LoVo (cell line): Measurements from ENCODE around the gene GRWD1.

Experiments
- DNase-seq: peaks from one replicate; pipeline ENCODE4 v3.0.0-alpha.2; 2016; ENCODE audit warnings: low spot score

GRWD1 gene

DNA sequence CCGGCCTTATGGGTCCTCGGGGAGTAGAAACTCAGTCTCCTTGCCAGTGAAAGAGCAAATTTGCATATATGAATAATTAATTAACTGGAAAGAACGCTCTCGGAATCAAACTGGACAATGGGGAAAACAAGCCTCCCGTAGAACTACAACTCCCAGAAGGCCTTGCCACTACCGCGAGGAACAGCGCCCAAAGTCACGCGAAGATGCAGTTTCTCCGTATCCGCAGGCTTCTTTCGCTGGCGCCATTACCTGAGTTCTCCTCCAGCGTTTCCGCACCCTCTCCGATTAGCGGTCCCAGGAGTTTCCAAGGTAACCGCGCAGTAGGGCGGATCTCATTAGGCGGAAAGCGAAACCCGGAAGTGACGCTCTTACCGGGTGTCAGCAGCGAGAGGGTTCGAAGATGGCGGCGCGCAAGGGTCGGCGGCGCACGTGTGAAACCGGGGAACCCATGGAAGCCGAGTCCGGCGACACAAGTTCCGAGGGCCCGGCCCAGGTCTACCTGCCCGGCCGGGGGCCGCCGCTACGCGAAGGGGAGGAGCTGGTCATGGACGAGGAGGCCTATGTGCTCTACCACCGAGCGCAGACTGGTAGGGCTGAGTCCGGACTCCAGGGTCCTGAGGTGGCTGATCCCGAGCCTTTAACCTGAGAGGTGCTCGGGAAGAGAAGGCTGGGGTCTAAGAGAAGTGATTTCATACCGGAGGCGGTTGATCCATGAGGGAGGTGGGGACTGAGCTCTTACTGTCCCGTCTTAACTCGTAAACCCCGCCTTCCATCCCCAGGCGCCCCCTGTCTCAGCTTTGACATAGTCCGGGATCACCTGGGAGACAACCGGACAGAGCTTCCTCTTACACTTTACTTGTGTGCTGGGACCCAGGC lies at the start of gene GRWD1:
Gene GRWD1 (plus strand): TSS at position 378 of the 876 bp plus-strand sequence. CDS start 23 bp downstream, at position 401.
- DNase-seq = peak; percentile 96

DNA sequence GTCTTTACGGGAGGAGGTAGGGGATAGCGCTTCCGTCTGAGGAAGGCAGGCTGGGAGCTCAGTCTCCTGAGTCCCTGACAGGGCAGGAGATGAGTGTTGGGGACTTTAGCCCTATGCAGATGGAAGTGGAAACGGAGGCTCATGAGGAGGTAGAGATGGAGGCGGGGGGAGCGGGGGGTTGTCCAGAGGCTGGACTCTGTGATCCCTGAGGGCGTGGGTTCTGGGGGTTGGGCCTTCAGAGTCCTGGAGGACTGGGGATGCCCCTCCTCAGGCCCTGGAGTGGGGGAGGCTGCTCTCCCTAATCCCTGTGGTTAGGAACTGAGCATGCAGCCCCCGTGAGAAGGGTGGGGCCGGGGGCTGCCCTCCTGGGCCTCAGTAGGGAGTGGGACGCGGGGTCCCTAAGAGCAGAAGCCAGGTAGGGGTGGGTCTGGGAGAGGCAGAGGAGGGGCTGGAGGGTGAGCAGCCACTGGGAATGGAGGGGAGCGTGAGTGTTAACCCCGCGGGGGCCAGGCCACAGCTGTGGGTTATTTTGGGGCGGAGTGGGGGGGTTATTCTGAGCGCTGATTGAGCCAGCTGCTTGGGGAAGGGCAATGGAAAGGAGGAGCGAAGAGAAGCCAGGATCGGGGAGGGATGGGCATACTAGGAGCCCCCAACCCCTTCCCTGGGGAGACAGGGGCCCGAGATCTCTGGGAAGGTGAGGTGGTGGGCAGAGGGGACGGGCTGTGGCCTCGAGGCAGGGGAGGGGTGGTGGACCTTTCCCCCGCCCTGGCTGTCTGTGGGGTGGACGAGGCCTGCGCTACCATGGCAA lies 49.6 kb upstream of the GRWD1 start:
- DNase-seq = no peak

DNA sequence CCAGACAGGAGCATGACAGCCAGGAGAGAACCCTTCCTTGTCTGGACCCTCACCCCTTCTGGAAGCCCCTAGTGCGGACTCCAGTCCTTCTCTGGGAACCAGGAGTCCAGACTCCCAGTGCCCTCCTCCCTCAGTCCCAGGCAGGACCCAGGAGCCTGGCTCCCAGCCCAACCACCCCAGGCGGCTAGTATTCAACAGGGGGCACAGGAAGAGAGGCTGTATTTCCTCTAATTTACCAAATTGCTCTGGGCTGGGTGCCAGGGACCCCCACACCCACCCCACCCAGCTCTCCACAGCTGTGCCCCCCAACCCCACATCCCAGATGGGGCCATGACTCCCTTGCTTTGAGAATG lies 49.0 kb upstream of the GRWD1 start:
- no peak for DNase-seq

DNA sequence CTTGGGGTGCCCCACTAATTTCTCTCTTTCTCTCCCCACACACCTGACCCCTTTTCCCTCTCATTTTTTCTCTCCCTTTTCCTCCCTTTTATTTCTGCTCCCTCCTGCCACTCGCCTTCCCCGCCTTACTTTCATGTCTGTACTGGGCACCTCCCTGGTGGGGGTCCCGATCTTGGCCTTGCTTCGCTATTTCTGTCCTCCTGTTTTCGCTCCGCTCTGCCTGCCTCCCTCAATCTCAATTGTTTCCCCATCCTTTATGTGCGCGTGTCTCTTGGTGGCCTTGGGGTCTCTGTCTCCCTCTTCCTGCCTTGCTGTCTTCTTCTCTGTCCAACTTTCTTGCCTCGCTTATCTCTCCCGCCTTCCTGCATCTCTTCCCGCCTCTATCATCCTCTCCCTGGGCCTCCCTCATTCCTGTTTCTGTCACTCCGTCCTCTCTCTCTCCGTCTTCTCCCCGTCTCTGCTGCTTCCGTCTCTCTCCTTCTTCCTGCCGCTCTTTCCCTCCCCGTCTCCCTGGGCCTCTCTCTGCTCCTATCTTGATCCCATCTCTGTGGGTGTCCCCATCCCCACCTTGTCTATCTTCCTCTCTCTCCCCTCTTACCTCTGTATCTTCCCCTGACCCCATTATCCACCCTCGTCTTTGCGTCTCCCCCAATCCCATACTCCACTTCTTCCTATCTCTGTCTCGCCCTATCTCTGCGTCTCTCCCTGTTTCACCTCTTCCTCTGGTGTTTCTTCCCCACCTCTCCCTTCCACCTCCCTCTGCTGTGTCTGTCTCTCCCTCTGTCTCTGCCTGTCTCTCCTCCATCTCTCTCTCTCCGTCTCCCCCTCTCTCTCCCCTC lies 48.3 kb upstream of the GRWD1 start:
- DNase-seq = no peak

DNA sequence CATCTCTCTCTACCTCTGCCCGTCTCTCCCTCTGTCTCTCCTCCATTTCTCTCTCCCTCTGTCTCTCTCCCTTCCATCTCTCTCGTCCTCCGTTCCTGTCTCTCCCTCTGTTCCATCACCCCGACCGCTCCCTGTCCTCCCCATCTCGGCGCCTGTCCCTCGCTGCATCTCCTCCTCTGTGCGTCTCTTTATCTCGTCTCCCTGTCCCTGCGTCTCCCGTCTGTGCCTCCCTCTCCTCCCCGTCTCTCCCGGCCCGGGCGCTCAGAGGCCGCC lies 47.7 kb upstream of the GRWD1 start:
- no peak for DNase-seq

DNA sequence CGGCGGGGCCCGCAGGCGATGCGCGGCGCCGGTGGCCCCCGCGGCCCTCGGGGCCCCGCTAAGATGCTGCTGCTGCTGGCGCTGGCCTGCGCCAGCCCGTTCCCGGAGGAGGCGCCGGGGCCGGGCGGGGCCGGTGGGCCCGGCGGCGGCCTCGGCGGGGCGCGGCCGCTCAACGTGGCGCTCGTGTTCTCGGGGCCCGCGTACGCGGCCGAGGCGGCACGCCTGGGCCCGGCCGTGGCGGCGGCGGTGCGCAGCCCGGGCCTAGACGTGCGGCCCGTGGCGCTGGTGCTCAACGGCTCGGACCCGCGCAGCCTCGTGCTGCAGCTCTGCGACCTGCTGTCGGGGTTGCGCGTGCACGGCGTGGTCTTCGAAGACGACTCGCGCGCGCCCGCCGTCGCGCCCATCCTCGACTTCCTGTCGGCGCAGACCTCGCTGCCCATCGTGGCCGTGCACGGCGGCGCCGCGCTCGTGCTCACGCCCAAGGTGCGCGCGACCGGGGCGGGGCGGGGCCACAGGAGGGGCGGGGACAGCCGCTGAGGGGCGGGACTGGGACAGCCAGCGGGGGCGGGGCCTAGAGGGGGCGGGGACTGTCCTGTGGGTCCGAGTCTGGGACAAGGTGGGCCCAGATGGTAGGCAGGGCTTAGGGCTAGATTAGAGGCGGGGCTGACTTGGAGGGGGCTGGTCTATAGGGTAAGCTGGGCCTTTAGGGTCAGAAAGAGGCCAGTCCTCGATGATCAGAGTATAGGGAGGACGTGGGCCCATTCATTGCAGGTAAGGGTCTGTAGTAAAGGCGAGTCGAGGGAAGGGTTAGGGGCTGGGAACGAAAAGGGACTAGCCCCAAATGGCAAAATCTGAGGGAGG lies 47.2 kb upstream of the GRWD1 start:
- peak; percentile 95 for DNase-seq

DNA sequence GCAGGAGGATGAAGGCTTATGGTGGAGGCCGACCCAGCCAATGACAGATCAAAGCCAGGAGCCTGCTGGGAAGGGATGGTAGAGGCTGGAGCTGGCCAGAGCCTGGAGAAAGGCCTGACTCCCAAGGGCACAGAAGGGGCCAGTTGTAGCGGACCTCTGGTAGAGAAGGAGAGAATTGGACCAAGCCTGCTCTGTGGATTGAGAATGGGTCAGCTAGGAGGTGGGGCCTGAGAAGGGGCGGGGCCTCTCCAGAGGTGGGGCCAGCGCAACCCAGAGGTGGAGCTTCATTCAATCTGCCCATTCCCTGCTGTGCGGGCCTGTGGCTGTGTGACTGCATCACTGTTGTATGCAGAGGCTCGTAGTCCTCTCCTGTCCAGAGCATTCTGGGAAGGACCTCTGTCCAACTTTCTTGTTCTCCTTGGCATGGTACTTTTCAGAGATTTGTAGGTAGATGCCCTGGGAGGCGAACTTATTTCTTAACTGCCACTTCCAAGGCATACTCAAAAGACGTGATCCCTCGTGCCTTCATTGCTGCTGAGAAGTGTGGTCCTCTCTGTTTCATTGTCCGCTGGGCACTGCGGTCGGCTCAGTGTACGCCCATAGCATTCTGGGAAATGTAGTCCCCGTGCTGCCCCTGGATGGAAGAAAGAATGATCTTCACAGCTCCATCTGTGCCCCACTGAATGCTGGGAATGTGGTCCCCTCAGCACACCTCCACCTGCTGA lies 45.6 kb upstream of the GRWD1 start:
- DNase-seq = peak; percentile 6

DNA sequence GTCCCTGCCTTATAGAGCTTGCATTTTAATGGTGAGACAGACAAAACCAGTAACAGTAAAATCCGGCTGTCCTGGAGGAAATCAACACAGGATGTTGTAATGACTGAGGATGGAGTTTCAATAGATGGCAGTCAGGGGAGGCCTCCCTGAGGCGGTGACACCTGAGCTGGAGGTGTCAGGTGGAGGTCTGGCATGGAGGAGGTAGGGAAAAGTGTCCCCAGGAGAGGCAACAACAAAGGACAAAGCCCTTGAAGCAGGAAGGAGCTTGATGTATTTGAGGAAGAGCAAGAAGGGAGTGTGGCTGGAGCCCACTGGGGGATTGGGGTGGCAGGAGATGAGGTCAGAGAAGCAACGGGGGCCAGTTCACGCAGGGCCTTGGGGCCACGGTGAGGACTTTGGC lies 44.5 kb upstream of the GRWD1 start:
- no peak for DNase-seq

DNA sequence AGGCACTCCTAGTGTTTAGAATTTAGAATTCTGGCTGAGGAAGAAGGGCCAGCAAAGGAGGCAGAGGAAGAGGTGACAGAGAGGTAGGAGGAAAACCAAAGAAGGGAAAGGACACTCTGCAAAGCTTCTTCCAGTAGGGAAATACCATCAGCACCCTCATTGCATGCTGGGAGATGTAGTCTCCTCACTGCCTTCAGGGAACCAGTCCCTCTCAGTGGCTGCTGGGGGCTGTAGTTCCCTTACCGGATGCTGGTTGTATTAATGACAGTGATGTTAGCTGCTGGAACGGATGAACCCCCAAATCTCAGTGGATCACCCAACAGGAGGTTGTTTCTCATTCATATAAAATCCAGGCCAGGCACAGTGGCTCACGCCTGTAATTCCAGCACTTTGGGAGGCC lies 42.2 kb upstream of the GRWD1 start:
- DNase-seq = no peak

DNA sequence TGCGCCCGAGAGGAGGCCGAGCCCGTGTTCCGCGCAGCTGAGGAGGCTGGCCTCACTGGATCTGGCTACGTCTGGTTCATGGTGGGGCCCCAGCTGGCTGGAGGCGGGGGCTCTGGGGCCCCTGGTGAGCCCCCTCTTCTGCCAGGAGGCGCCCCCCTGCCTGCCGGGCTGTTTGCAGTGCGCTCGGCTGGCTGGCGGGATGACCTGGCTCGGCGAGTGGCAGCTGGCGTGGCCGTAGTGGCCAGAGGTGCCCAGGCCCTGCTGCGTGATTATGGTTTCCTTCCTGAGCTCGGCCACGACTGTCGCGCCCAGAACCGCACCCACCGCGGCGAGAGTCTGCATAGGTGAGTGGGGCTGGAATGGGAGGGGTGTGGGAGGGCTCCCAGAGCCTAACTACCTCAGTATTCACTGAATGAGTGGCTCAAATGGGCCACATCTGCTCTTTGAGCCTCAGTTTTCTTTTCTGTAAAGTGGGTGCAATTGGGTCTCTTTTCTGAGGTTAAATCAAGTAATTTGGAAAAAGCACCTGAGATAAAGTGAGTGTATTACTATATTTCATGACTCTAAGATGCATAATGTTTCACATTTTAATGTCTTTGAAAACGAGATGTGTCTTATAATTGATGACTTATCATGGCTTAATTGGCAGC lies 40.6 kb upstream of the GRWD1 start:
- no peak for DNase-seq

DNA sequence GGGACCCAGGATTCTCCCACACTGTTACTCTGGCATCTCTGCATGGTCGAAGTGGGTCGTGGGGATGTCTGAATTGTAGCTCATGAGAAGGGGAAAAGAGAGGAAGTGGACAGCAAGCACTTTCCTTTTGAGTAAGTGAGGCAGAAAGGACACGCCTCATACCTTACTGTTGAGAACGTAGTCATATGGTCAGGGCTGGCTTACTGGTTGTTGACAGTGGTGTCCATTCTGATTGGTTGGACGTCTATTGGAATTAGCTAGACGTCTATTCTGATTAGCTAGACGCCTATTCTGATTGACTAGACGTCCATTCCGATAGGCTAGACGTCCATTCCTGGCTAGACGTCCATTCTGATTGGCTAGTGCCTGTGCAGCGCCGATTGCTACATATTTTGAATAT lies 39.9 kb upstream of the GRWD1 start:
- peak; percentile 7 for DNase-seq

DNA sequence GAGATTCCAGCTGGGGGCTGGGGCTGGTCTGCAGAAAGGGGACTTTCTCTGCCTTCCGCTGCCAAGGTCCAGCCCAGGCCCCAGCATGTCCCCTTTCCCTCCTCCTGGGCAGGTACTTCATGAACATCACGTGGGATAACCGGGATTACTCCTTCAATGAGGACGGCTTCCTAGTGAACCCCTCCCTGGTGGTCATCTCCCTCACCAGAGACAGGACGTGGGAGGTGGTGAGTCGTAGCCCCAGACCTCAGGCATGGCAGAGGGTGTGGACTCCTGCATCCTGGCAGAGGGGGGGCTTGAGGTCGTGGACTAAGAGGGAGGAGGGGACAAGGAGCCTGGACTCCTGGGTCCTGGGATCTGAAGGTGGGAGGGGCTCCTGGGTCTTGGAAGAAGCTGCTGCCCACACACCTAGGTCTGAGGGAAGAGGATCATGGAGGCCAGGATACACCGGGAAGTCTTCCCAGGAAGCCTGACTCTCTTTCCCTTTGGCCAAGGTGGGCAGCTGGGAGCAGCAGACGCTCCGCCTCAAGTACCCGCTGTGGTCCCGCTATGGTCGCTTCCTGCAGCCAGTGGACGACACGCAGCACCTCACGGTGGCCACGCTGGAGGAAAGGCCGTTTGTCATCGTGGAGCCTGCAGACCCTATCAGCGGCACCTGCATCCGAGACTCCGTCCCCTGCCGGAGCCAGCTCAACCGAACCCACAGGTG lies 31.8 kb upstream of the GRWD1 start:
- no peak for DNase-seq

DNA sequence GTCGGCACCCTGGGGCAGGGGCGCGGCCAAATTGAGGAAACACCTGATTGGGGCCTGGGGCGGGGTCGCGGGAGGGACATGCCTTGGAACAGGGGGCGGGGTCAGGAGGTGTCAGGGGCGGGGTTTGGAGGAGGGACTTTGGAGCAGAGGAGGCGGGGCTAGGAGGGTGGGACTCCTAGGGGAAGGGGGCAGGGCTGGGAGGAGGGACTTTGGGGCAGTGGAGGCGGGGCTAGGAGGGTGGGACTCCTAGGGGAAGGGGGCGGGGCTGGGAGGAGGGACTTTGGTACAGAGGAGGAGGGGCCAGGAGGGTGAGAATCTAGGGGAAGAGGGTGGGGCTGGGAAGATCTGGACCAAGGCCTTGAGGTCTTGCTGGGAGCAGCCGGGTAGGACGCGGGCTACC lies 30.4 kb upstream of the GRWD1 start:
- peak; percentile 29 for DNase-seq

DNA sequence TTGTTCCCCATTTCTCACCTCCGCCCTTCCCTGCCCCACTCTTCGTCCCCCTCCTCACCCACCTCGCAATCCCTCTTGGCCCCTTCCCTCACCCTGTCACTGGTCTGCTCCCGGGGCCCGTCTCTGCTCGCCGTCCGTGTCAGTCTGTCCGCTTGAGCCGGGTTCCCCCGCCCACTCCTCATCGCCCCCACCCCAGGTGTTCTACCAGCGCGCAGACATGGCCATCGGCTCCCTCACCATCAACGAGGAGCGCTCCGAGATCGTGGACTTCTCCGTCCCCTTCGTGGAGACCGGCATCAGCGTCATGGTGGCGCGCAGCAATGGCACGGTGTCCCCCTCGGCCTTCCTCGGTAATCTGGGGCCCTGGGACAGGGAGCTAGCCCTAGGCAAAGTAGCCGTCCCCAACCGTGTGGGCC lies 30.0 kb upstream of the GRWD1 start:
- DNase-seq = no peak

DNA sequence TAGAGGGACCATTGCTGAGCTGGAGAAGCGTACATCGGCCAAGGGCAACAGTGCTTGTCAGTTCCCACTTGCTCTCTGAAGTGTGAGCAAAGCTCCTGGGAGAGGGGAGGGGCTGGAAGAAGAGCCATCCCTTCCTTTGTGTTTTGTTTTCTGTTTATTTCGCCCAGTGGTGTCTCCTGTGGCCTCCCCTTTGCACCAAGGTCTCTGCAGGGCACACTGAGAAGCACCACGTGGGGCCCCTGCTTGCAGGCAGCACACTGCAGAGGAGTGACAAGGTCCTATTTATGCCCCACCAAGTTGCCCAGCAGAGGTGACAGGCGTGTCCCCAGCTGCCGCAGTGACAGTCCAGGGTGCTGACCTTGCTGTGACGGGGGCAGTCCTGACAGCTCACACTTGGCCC lies 28.4 kb upstream of the GRWD1 start:
- DNase-seq = no peak

DNA sequence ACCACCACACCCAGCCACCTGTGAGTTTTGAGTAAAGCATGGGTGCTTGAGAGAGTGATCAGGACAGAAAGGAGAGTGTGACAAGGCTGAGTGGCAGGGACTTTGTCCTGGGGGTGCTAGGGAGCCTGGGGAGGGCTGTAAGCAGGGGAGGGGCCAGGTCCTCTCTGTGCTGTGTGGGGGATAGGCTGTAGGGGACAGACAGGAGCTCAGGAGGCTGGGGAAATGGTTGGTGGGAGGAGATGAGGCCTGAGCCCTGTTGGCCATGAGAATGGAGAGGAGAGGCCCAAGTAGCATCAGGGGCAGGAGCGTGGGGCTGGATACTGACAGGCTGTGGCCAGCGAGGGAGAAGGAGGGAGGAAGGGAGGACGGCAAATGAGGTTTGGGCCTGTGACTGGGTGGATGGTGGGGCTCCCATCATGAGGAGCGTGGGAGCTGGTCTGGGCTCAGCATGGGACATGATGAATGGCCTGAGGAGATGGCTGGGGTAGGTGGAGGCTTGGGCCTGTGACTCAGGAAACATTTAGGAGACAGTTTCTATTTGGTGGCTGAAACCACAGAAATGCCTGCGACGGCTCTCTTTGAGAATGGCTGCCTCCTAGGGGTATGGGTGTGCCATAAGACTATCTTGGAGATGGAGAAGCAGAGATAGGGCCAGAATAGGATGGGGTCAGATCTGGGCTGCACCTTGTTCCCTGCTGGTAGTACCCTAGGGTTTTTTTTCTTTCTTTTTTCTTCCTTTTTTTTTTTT lies 27.3 kb upstream of the GRWD1 start:
- no peak for DNase-seq

DNA sequence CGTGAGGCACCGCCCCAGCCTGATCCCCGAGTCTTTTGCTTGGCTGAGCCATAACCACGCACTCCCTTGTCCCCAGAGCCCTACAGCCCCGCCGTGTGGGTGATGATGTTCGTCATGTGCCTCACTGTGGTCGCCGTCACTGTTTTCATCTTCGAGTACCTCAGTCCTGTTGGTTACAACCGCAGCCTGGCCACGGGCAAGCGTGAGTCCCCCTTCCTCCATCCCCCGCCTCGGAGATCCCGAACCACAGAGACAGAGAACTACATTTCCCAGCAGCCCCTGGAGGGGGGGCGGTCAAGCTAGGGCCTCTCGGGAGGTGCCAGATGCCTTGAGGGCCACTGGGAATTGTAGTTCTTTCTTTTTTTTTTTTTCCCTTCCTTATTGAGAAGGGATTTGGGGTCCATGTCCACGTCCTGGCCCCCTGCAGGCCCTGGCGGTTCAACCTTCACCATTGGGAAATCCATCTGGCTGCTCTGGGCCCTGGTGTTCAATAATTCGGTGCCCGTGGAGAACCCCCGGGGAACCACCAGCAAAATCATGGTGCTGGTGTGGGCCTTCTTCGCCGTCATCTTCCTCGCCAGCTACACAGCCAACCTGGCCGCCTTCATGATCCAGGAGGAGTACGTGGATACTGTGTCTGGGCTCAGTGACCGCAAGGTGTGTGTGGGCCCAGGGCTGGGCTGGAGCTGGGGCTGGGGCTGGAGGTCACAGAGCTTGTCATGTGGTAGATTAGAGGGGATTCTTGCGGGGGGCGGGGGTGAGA lies 26.4 kb upstream of the GRWD1 start:
- no peak for DNase-seq

DNA sequence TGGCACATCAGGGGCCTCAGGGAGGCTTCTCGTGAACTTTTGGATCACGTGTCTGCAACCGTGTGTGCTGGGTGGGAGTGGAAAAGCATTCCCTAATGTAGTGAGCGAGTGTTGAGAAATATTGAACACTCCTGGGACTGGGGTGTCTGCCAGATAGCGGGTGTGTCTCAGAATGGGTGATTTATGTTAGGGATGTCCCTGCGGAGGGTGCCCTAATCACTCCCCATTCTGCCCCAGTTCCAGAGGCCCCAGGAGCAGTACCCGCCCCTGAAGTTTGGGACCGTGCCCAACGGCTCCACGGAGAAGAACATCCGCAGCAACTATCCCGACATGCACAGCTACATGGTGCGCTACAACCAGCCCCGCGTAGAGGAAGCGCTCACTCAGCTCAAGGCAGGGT lies 24.2 kb upstream of the GRWD1 start:
- no peak for DNase-seq
